Transverse colon (tissue), 4 donors: ENCODE data around the gene NFKBIL1. TPM values are rescaled to one million over a fixed set of nuclear protein-coding genes. Genes with fewer than 3 reads are reported as not detected.

Experiments
- DNase-seq: peaks from one replicate; pipeline ENCODE4 v3.0.0-alpha.2; 2019
- H3K27ac ChIP-seq, 4 donors: fragments of 200-600 bp; sonication (generic); 2 replicates each; pipeline ENCODE4 v1.5.1; 2016 to 2018; ENCODE audit warnings: inconsistent platforms in 4 of 4
- H3K27me3 ChIP-seq: fragments of 200-600 bp; sonication (generic); 2 replicates; pipeline ENCODE4 v1.5.1; 2017; ENCODE audit warnings: inconsistent platforms
- H3K36me3 ChIP-seq, 4 donors: fragments of 200-600 bp; sonication (generic); 2 replicates each; pipeline ENCODE4 v1.5.1; 2017 to 2019; ENCODE audit warnings: inconsistent platforms in 4 of 4
- H3K4me1 ChIP-seq, 4 donors: fragments of 200-600 bp; sonication (generic); 2 replicates each; pipeline ENCODE4 v1.5.1; 2017 to 2020; ENCODE audit warnings: inconsistent platforms in 4 of 4
- H3K4me3 ChIP-seq, 4 donors: fragments of 200-600 bp; sonication (generic); 1 replicate in 1 of 4; 2 replicates in 3 of 4; pipeline versions ENCODE4 v1.5.1 to v1.6.1; 2017 to 2019; ENCODE audit warnings: inconsistent platforms in 4 of 4
- H3K9me3 ChIP-seq, 2 donors: fragments of 200-600 bp; sonication (generic); 2 replicates each; pipeline ENCODE4 v1.5.1; 2017 to 2019; ENCODE audit warnings: inconsistent platforms in 2 of 2
- EP300 ChIP-seq: sonication (generic); formaldehyde crosslinking; IDR thresholded peaks from one replicate; pipeline ENCODE4 v1.6.1; 2017; ENCODE audit warnings: antibody characterized with exemption, low read depth
- POLR2A ChIP-seq: fragments of 450-650 bp; IDR thresholded peaks from one replicate; pipeline ENCODE4 v1.6.1; 2016; ENCODE audit warnings: antibody characterized with exemption, mild to moderate bottlenecking, moderate library complexity
- POLR2AphosphoS5 ChIP-seq, 3 donors: sonication (generic); formaldehyde crosslinking; IDR thresholded peaks; one replicate each; pipeline ENCODE4 v1.6.1; 2016; ENCODE audit warnings: antibody characterized with exemption in 3 of 3
- WGBS, 2 donors: methylation state at CpG; one replicate each; pipeline ENCODE4 v1.1.5; 2018; ENCODE audit warnings: low coverage in 1 of 2; 5-methylcytosine and 5-hydroxymethylcytosine counted together
- in situ Hi-C, 4 donors: fragments of 200-750 bp; cut with MboI; loops; one replicate each; pipeline versions ENCODE4 v1.15.0 to v1.15.1; 2017; ENCODE audit warnings: low sequenced_read_pairs in 3 of 4, low pct_ligation_motif_present in 1 of 4, low pct_unique_long_range_greater_than_20kb in 1 of 4
- intact Hi-C: fragments of 100-400 bp; cut with DNase I; formaldehyde crosslinking; loops from one replicate; pipeline ENCODE4 v1.15.1; 2023; ENCODE audit warnings: low total_unique reads
- total RNA-seq, 4 donors: library from RNA; depleted of rRNA; stranded (reverse); fragments of >200 nt; gene quantifications; one replicate each; pipeline ENCODE4 v1.1.0, GENCODE V29; 2016
- TF ChIP-seq, protein P1 (sequence below), 5 experiments: fragments of 200-600 bp in 3 of 5; fragments of 450-650 bp in 2 of 5; sonication (generic) in 3 of 5; IDR thresholded peaks; 1 replicate in 2 of 5; 2 replicates in 3 of 5; pipeline ENCODE4 v1.5.1; 2016 to 2017; ENCODE audit warnings: antibody characterized with exemption in 5 of 5, inconsistent platforms in 3 of 5, mild to moderate bottlenecking in 2 of 5, moderate library complexity in 1 of 5

NFKBIL1 gene
- total RNA-seq, 4 donors from 2014 or later = 13.7 to 29.5 (median 22.9) TPM

GRCh38 chr6:31580807-31581433, 33.5 kb downstream of the NFKBIL1 start:
- DNase-seq = peak; percentile 88
- TF ChIP-seq POLR2AphosphoS5 (IDR thresholded peaks at IDR 0.05) (peak; percentile 41 to 66 (median 57)), POLR2A (peak; percentile 48), EP300 (no peak)
- TF ChIP-seq, protein P1, sequence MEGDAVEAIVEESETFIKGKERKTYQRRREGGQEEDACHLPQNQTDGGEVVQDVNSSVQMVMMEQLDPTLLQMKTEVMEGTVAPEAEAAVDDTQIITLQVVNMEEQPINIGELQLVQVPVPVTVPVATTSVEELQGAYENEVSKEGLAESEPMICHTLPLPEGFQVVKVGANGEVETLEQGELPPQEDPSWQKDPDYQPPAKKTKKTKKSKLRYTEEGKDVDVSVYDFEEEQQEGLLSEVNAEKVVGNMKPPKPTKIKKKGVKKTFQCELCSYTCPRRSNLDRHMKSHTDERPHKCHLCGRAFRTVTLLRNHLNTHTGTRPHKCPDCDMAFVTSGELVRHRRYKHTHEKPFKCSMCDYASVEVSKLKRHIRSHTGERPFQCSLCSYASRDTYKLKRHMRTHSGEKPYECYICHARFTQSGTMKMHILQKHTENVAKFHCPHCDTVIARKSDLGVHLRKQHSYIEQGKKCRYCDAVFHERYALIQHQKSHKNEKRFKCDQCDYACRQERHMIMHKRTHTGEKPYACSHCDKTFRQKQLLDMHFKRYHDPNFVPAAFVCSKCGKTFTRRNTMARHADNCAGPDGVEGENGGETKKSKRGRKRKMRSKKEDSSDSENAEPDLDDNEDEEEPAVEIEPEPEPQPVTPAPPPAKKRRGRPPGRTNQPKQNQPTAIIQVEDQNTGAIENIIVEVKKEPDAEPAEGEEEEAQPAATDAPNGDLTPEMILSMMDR (IDR thresholded peaks at IDR 0.05) = peak; percentile 92 to 99 (median 97)
- Histone ChIP-seq H3K27ac (peak overlapping the region; percentile 79 to 91 (median 86)), H3K27me3 (peaks cover 7% of the 10 kb centered on the region), H3K4me1 (peaks cover 6 to 33% (median 7%) of the 10 kb centered on the region in 4 donors), H3K4me3 (peak overlapping the region; percentile 52 to 96 (median 75)), H3K9me3 (no peaks in the 10 kb centered on the region), H3K36me3 (no peaks in the 10 kb centered on the region)
- 0% methylated on average over 47 of the region's 62 CpGs; no CpG with 5 or more reads in 1 of the 2 donors for WGBS, 2 donors
- in situ Hi-C loops = no loop called here
- intact Hi-C loops = loop anchor here (5.0 kb wide), 1 partner anchor 34 kb away; the partner anchor contains the start of genes ATP6V1G2 and NFKBIL1

DNA sequence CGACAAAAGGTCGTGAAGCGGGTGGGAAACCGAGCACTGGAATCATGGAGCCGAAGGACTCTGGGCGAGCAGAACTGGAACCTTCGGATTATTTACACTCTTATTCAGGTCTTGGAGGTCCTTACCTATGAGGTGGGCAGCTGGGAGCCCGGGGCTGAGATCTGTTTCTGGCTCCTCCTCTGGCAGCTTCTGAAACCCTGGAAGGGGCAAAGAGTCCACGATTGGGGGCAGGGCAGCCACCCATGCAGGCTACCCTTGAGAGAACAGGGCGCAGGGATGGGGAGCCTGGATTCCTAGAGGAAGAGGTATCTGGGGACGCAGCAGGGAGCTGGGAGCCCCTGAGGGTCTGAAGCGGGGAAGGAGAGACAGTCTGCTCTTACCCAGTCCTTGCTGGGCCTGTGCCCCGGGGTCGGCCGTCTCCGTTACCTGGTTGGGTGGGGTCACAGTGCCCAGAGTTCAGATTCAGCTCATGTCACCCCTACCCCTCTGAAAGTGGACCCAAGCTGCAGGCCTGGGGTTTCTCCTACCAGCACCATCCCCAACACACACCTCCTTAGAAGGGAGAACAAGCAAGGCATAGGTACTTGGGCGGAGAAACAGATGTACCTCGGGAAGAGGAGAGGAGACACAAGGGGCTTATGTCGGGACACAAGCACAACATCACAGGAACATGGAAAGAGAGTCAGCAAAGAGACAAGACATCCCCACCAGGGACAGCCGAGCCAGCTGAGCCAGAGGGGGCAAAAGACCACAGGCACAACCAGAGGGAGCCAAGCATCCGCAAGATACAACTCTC, 34.2 kb downstream of the NFKBIL1 start:
- Histone ChIP-seq H3K4me1 (peaks cover 6 to 36% (median 7%) of the 10 kb centered on the region in 4 donors), H3K9me3 (no peaks in the 10 kb centered on the region), H3K27me3 (peaks cover 7% of the 10 kb centered on the region), H3K4me3 (peak overlapping the region; percentile 52 to 96 (median 75)), H3K27ac (peak overlapping the region; percentile 79 to 91 (median 86)), H3K36me3 (no peaks in the 10 kb centered on the region)
- no peak for DNase-seq
- in situ Hi-C loops = no loop called here
- WGBS, 2 donors = 12 to 47% methylated on average over 3 to 21 of the region's 21 CpGs
- TF ChIP-seq POLR2A (no peak), EP300 (no peak), POLR2AphosphoS5 (IDR thresholded peaks at IDR 0.05) (no peak)
- TF ChIP-seq, protein P1 (IDR thresholded peaks at IDR 0.05) = no peak
- intact Hi-C loops = loop anchor here (5.0 kb wide), 1 partner anchor 34 kb away; the partner anchor contains the start of genes ATP6V1G2 and NFKBIL1

DNA sequence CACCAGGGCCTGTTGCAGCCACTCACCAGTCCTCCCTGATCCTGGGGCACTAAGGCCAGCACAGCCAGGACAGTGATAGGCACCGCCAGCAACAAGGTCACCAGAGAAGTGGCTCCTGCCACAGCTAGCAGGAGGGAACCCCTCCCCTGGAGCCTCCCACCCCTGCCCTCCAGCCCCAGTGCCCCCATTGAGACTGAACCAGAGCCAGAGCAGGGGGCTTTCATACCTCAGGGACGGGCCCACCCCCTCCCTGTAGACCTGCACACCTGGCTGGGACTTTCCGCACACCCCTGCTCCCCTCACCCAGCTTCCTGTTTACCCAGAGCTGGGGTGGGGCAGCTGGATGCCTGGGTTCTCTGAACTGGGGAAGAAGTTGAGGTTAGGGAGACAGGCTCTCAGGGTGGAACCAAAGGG, 34.8 kb downstream of the NFKBIL1 start, which contains the start of gene LTB:
Gene LTB, minus strand, starts transcription at position 195 of the 414 bp plus-strand sequence. Its CDS starts 7 bp downstream, at position 188.
- no peak for TF ChIP-seq POLR2A
- no peak for TF ChIP-seq POLR2AphosphoS5 (IDR thresholded peaks at IDR 0.05)
- TF ChIP-seq EP300 = no peak
- TF ChIP-seq, protein P1 (IDR thresholded peaks at IDR 0.05) = no peak
- Histone ChIP-seq H3K27ac (peak within 1 kb of the TSS; percentile 79 to 91 (median 86)), H3K4me1 (peaks cover 6 to 38% (median 7%) of the 10 kb centered on the region in 4 donors), H3K4me3 (peak within 1 kb of the TSS; percentile 52 to 96 (median 75)), H3K36me3 (no peaks in the 10 kb centered on the region), H3K27me3 (peaks cover 7% of the 10 kb centered on the region), H3K9me3 (no peaks in the 10 kb centered on the region)
- in situ Hi-C loops (no loop called here), intact Hi-C loops (loop anchor here (5.0 kb wide), 1 partner anchor 35 kb away; the partner anchor contains the start of genes ATP6V1G2 and NFKBIL1)
- WGBS, 2 donors = 56% methylated on average over 3 of the region's 3 CpGs; no CpG with 5 or more reads in 1 of the 2 donors
- peak; percentile 41 for DNase-seq

GRCh38 chr6:31585491-31585890, 38.1 kb downstream of the NFKBIL1 start:
- Histone ChIP-seq H3K4me1 (peaks cover 6 to 42% (median 6%) of the 10 kb centered on the region in 4 donors), H3K9me3 (no peaks in the 10 kb centered on the region), H3K27ac (peak overlapping the region; percentile 18 to 69 (median 57)), H3K27me3 (peaks cover 7% of the 10 kb centered on the region), H3K36me3 (no peaks in the 10 kb centered on the region), H3K4me3 (no peak overlapping the region)
- TF ChIP-seq, protein P1 (IDR thresholded peaks at IDR 0.05) = peak in 1 of 5 experiments; percentile 12
- no peak for TF ChIP-seq EP300
- 54 to 63% methylated on average over 2 of the region's 2 CpGs for WGBS, 2 donors
- DNase-seq = no peak
- in situ Hi-C loops (no loop called here), intact Hi-C loops (no loop called here)
